HG03045 (cell line): ENCODE results near the gene FAM171A1.
"Not testable (repeated sequence)": the region's sequence is repeated elsewhere in the genome, so short reads cannot be mapped to it uniquely, and the experiment has no call there.

Experiments used
- ATAC-seq: cut with Tn5 transposase; IDR thresholded peaks from one replicate; pipeline ENCODE4 v1.9.1; 2021; ENCODE audit warnings: mild to moderate bottlenecking, moderate library complexity; ENCODE audit not compliant: unreplicated experiment

Gene FAM171A1

DNA sequence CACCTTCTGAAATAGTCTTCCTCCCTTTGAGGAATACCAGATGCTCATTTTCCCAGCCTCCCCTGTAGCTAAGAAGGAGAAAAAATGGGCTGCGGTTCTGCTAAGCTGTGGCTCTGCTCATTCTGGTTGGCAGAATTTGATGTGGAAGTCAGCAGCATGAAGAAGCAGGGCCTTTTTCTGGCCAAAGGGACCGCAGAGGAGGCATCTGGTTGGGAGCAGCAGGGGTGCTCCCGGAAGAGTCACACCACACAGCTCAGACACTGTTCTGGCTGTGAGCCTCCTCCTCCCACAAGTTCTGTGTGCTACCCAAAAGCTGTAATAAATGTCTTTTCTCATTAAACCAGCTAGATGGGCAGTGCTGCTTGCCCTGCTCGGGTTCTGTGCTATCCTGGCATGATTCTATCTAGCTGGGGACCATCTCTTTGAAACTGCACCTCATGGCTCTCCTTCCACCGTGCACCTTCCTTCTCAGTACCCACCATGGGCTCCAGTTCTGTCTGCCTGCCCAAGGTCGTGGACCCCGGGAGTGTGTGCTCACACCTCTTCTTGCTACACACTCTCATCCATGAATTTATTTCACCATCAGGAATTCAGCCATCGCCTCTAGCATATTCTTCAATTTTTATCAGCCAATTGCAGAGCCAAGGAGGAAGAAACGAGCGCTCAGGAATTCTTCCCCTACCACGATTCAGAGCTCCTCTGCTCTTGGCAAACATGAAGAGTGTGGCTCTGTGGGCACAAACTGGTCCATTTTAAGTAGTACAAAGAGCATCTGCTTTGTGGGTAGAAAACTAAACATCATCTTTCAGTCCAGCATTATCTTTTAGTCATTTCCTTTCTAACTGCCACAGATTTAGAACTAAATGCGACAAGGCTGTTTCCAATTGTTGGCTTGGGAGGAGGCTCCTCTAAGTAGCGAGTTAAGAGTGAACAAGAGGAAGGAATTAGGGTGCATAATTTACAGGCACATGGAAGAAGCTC, 76.9 kb downstream of the FAM171A1 start:
- ATAC-seq: no peak

- ATAC-seq: no peak
Measured at GRCh38 chr10:15290671-15291070, 80.4 kb downstream of the FAM171A1 start.

- ATAC-seq: no peak
Measured at GRCh38 chr10:15290150-15290549, 80.9 kb downstream of the FAM171A1 start.

DNA sequence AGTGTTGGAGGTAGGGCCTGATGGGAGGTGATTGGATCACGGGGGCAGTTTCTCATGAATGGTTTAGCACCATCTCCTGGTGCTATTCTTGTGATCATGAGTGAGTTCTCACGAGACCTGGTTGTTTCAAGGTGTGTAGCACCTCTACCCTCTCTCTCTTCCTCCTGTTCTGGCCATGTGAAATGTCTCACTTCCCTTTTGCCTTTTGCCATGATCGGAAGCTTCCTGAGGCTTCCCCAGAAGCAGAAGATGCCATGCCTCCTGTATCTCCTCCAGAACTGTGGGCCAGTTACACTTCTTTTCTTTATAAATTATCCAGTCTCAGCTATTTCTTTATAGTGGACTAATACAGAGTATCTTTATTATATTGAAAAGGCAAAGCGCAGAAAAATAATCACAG, 90.1 kb downstream of the FAM171A1 start:
- ATAC-seq: no peak

DNA sequence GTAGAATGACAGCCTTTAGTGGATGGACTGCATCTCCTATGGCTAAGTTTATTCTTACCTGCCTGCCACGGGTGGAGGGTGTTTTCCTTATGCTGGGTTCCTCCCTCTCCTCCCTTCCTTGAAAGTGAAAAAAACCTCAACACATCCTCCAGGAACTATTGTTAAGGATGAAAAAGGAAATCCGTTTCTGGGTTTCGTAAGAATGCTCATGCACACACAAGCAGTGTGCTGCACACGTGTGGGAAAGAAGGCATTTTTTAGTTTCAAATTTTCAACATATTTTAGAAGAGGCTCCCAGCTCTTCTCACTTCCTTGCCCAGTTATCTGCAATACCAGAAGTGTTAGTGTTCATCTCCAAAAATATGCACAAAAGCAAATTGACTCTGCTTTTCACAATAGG, 90.6 kb downstream of the FAM171A1 start:
- no peak for ATAC-seq

GRCh38 chr10:15279236-15279635, 91.9 kb downstream of the FAM171A1 start:
- no peak for ATAC-seq

GRCh38 chr10:15278786-15279185, 92.3 kb downstream of the FAM171A1 start:
- no peak for ATAC-seq

- not testable (repeated sequence) for ATAC-seq
Measured at GRCh38 chr10:15276039-15276438, 95.0 kb downstream of the FAM171A1 start.

DNA sequence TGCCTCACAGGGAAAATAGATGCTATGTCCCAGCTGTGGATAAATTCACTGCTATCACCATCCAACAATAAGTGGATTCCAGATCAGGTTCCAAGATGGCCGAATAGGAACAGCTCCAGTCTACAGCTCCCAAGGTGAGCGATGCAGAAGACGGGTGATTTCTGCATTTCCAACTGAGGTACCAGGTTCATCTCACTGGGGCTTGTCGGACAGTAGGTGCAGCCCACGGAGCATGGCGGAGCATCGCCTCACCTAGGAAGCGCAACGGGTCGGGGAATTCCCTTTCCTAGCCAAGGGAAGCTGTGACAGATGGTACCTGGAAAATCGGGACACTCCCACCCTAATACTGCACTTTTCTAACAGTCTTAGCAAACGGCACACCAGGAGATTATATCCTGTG, 101.3 kb downstream of the FAM171A1 start:
- ATAC-seq: not testable (repeated sequence)

DNA sequence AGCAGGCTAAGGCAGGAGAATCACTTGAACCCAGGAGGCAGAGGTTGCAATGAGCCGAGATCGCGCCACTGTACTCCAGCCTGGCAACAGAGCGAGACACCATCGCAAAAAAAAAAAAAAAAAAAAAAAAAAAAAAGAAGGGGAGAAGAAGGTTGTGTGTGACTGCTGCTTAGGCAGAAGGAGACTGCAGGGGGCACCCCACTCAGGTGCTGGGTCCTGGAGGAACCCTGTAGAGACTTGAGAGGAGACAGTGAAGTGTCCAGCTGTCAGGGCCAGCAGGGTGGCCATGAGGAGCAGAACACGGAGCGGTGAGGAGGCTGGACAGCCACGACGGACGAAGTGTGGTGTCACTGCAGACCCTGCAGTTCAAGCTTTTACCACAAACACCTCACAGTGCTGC, 103.6 kb downstream of the FAM171A1 start:
- no peak for ATAC-seq

DNA sequence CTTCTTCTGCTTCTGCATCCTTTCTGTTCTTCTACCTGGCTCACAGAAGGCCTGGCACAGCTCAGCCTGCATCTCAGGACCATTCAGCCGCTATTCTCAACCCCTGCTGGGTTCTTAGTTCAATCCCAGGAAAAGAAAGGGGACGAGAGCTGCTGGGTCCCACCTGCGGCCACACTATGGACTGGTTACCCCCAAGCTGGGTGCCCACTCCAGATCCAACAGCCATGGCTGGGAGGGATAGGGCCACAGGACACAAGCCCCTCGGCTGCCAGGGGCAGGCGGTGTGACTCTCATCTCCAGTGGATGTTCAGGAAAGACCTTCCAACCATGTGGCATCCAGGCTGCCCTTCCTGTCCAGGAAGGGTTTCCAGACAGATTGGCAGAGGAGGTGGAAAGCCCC, 105.0 kb downstream of the FAM171A1 start:
- ATAC-seq: no peak

DNA sequence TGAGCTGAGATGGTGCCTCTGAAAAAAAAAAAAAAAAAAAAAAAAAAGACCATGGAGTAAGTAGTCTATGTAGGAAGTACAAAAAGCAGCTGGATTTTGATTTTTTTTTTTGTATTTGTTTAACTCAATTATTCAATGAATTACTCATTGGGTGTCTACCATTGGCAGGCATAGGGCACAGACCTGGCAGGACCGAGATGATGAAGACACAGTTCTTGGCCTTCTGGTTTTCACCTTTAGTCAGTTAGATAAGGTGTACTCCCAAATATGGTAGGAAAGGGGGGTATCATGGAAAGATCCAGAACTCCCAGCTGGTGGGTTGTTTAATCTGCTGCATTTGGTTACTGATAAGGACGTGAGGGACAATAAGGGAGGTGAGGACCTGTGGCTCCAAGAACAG, 105.5 kb downstream of the FAM171A1 start:
- ATAC-seq: no peak

GRCh38 chr10:15265056-15265455, 106.0 kb downstream of the FAM171A1 start:
- ATAC-seq: no peak

DNA sequence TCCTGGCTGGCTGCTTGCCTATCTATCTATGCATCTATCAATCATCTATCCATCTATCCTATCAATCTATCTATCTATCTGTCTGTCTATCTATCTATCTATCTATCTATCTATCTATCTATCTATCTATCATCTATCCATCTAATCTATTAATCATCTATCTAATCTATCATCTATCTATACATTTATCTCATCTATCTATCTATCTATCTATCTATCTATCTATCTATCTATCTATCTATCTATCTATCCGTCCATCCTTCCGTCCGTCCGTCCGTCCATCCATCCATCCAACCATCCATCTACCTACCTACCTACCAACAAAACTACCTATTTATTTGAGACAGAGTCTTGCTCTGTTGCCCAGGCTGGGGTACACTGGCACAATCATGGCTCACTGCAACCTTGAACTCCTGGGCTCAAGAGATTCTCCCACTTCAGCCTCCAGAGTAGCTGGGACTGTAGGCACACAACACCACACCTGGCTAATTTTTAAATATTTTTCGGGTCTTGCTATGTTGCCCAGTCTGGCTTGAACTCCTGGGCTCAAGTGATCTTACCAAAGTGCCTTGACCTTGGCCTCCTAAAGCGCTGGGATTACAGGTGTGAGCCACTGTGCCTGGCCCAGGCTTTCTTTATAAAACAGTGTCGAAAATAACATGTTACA, 107.3 kb downstream of the FAM171A1 start:
- no peak for ATAC-seq

GRCh38 chr10:15262036-15262713, 108.9 kb downstream of the FAM171A1 start:
- ATAC-seq: no peak

- no peak for ATAC-seq
Measured at GRCh38 chr10:15259136-15259535, 112.0 kb downstream of the FAM171A1 start.

DNA sequence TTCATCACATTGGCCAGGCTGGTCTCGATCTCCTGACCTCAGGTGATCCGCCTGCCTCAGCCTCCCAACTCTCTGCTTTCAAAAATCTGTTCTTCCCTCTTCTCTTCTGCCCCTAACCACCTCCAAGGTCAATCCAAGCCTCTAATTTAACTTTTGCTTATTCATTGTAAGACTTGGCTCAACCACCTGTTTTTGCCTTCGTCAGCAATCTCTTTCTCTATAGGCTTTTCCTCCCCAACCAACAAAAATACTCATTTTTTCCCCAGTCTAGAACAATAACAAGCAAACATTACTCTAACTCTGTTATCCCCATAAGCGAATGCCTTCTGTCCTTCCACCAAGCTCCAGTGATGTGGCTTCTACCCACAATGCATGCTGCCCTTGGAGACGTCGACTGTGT, 112.8 kb downstream of the FAM171A1 start:
- ATAC-seq: no peak

- ATAC-seq: no peak
Measured at GRCh38 chr10:15255961-15256360, 115.1 kb downstream of the FAM171A1 start.

GRCh38 chr10:15254808-15255648, 116.1 kb downstream of the FAM171A1 start:
- ATAC-seq: no peak

GRCh38 chr10:15253951-15254807, 116.9 kb downstream of the FAM171A1 start:
- ATAC-seq: no peak
